ENCODE results near the gene TMEM114. TPM values are rescaled to one million over a fixed set of nuclear protein-coding genes. Genes with fewer than 3 reads are reported as not detected.

The TMEM114 gene
- total RNA-seq, 1 donor from 2014 or later = not detected

GRCh38 chr16:8547762-8548161 is 42.5 kb downstream of the TMEM114 start:
- DNase-seq (ENCODE audit: low read depth) (no peak), FAIRE-seq (no peak)
- no peak overlapping the region for H3K4me3 ChIP-seq (ENCODE audit: low read depth, low read length)
- H3K27me3 ChIP-seq (ENCODE audit: control insufficient read depth, insufficient read depth, low read length) = no peaks in the 10 kb centered on the region
- H3K36me3 ChIP-seq (ENCODE audit: control insufficient read depth, insufficient read depth, low read length) = no peaks in the 10 kb centered on the region
- TF ChIP-seq, protein P1, sequence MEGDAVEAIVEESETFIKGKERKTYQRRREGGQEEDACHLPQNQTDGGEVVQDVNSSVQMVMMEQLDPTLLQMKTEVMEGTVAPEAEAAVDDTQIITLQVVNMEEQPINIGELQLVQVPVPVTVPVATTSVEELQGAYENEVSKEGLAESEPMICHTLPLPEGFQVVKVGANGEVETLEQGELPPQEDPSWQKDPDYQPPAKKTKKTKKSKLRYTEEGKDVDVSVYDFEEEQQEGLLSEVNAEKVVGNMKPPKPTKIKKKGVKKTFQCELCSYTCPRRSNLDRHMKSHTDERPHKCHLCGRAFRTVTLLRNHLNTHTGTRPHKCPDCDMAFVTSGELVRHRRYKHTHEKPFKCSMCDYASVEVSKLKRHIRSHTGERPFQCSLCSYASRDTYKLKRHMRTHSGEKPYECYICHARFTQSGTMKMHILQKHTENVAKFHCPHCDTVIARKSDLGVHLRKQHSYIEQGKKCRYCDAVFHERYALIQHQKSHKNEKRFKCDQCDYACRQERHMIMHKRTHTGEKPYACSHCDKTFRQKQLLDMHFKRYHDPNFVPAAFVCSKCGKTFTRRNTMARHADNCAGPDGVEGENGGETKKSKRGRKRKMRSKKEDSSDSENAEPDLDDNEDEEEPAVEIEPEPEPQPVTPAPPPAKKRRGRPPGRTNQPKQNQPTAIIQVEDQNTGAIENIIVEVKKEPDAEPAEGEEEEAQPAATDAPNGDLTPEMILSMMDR (IDR thresholded peaks at IDR 0.05; ENCODE audit: insufficient read depth, low read length, severe bottlenecking) = no peak

DNA sequence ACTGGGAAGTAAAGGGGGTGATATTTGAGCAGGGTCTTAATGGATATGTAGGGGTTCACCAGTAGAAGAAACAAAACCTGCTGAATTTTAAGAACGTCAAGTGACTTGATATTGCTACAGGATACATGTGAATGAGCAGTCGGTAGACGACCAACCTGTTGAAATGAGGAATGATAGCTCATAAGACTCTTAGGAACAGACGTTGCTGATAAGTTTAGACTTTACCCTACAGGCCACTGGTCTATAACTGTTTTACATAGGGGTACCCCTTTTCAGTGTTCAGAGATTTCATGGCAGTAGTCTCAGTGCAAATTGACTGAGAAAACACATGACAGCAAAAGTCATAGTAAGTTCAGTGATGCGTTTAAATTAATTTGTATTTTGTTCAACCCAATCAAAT is 45.9 kb downstream of the TMEM114 start:
- TF ChIP-seq, protein P1 (IDR thresholded peaks at IDR 0.05; ENCODE audit: insufficient read depth, low read length, severe bottlenecking) = no peak
- Histone ChIP-seq H3K36me3 (ENCODE audit: control insufficient read depth, insufficient read depth, low read length) (no peaks in the 10 kb centered on the region), H3K27me3 (ENCODE audit: control insufficient read depth, insufficient read depth, low read length) (no peaks in the 10 kb centered on the region), H3K4me3 (ENCODE audit: low read depth, low read length) (no peak overlapping the region)
- DNase-seq (ENCODE audit: low read depth) = no peak
- FAIRE-seq = no peak

DNA sequence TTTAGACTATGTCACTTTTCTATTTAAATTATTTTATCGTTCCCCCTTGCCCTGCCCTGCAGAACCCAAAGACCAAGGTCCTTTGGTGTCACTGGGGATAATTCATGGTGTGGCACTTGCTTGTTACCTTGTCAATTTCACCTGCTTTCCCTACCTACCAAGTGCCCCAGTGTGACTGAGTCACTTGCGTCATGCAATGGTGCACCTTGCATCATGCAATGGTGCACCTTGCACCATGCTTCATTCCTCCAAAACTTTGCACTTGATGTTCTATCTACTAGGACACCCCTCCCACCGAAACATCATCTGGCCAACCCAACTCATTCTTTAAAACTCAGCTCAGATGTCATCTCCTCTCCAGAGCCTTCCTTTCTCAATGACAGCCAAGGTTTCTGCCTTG is 47.1 kb downstream of the TMEM114 start:
- TF ChIP-seq, protein P1 (IDR thresholded peaks at IDR 0.05; ENCODE audit: insufficient read depth, low read length, severe bottlenecking) = no peak
- Histone ChIP-seq H3K4me3 (ENCODE audit: low read depth, low read length) (no peak overlapping the region), H3K36me3 (ENCODE audit: control insufficient read depth, insufficient read depth, low read length) (no peaks in the 10 kb centered on the region), H3K27me3 (ENCODE audit: control insufficient read depth, insufficient read depth, low read length) (no peaks in the 10 kb centered on the region)
- DNase-seq (ENCODE audit: low read depth) = no peak
- no peak for FAIRE-seq

- Histone ChIP-seq H3K4me3 (ENCODE audit: low read depth, low read length) (no peak overlapping the region), H3K36me3 (ENCODE audit: control insufficient read depth, insufficient read depth, low read length) (no peaks in the 10 kb centered on the region), H3K27me3 (ENCODE audit: control insufficient read depth, insufficient read depth, low read length) (no peaks in the 10 kb centered on the region)
- no peak for FAIRE-seq
- no peak for DNase-seq (ENCODE audit: low read depth)
- TF ChIP-seq, protein P1 (IDR thresholded peaks at IDR 0.05; ENCODE audit: insufficient read depth, low read length, severe bottlenecking) = no peak
Observed at GRCh38 chr16:8542393-8542792, 47.9 kb downstream of the TMEM114 start.

- H3K4me3 ChIP-seq (ENCODE audit: low read depth, low read length) = no peak overlapping the region
- DNase-seq (ENCODE audit: low read depth) = no peak
- TF ChIP-seq, protein P1 (IDR thresholded peaks at IDR 0.05; ENCODE audit: insufficient read depth, low read length, severe bottlenecking) = no peak
- FAIRE-seq = no peak
- no peaks in the 10 kb centered on the region for H3K27me3 ChIP-seq (ENCODE audit: control insufficient read depth, insufficient read depth, low read length)
- H3K36me3 ChIP-seq (ENCODE audit: control insufficient read depth, insufficient read depth, low read length) = no peaks in the 10 kb centered on the region
Observed at GRCh38 chr16:8541868-8542267, 48.4 kb downstream of the TMEM114 start.

DNA sequence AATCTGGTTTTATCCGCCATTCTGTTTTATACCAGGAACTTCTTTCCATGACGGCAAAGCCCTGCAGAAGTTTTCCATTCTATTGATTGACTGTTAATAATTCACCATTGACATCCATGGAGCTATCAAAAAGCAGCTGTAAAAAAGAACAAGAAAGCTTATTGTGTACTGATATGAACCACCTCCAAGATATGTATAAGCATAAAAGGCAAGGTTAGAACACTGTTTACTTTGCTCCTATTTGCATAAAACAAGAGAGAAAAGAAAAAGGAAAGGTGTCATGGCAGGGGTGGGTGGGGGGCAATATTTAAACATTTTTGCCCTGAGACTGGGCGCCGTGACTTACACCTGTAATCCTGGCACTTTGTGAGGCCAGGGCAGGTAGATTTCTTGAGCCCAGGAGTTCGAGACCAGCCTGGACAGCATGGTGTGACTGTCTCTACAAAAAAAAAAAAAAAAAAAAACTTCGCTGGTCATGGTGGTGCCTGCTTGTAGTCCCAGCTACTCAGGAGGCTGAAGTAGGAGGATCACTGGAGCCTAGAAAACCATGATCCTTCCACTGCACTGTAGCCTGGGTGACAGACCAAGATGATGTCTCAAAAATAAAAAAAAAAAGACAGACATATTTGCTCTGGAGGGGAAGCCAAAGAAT is 52.5 kb downstream of the TMEM114 start:
- Histone ChIP-seq H3K4me3 (ENCODE audit: low read depth, low read length) (no peak overlapping the region), H3K27me3 (ENCODE audit: control insufficient read depth, insufficient read depth, low read length) (no peaks in the 10 kb centered on the region), H3K36me3 (ENCODE audit: control insufficient read depth, insufficient read depth, low read length) (no peaks in the 10 kb centered on the region)
- no peak for DNase-seq (ENCODE audit: low read depth)
- FAIRE-seq = no peak
- TF ChIP-seq, protein P1 (IDR thresholded peaks at IDR 0.05; ENCODE audit: insufficient read depth, low read length, severe bottlenecking) = no peak

Measured in bronchial epithelial cell (primary cell).